Activated CD4-positive, alpha-beta T cell treated with anti-CD3 and anti-CD28 coated beads, Interleukin-2, Interleukin-6, amounts not matched to agents 100 ng/mL and 50 ng/mL, durations not matched to agents 16 hours and 8 hours (primary cell): ENCODE data around the gene LRRC4.

Experiments
- DNase-seq: peaks from one replicate; pipeline ENCODE4 v3.0.0-alpha.2; 2020

Gene LRRC4

GRCh38 chr7:128030263-128030653 is 979 bp downstream of the LRRC4 start:
- no peak for DNase-seq

GRCh38 chr7:128029405-128029995 is 1.7 kb downstream of the LRRC4 start:
- DNase-seq = no peak

GRCh38 chr7:128027485-128027980 is 3.7 kb downstream of the LRRC4 start:
- no peak for DNase-seq

GRCh38 chr7:128026551-128026950 is 4.7 kb downstream of the LRRC4 start:
- no peak for DNase-seq

GRCh38 chr7:128025819-128026218 is 5.4 kb downstream of the LRRC4 start:
- no peak for DNase-seq

GRCh38 chr7:128025380-128025779 is 5.9 kb downstream of the LRRC4 start:
- no peak for DNase-seq

GRCh38 chr7:128024151-128024550 is 7.1 kb downstream of the LRRC4 start:
- DNase-seq = no peak

- no peak for DNase-seq
These were observed 8.4 kb downstream of the LRRC4 start for GRCh38 chr7:128022631-128023532.

- no peak for DNase-seq
These were observed 9.9 kb downstream of the LRRC4 start for GRCh38 chr7:128021366-128021765.

- DNase-seq = peak; percentile 31
These were observed 11.1 kb downstream of the LRRC4 start for GRCh38 chr7:128020159-128020558.

GRCh38 chr7:128019288-128019687 is 11.9 kb downstream of the LRRC4 start:
- no peak for DNase-seq

GRCh38 chr7:128017862-128018845 is 13.1 kb downstream of the LRRC4 start:
- DNase-seq = no peak

GRCh38 chr7:128017460-128017859 is 13.8 kb downstream of the LRRC4 start:
- no peak for DNase-seq

- no peak for DNase-seq
These were observed 16.4 kb downstream of the LRRC4 start for GRCh38 chr7:128014811-128015210.

- DNase-seq = no peak
These were observed 20.0 kb downstream of the LRRC4 start for GRCh38 chr7:128011131-128011661.

GRCh38 chr7:128010391-128011127 is 20.7 kb downstream of the LRRC4 start:
- DNase-seq = peak; percentile 5

GRCh38 chr7:128008744-128009143 is 22.5 kb downstream of the LRRC4 start:
- no peak for DNase-seq

GRCh38 chr7:128008141-128008540 is 23.1 kb downstream of the LRRC4 start:
- DNase-seq = no peak

- no peak for DNase-seq
These were observed 23.9 kb downstream of the LRRC4 start for GRCh38 chr7:128007303-128007680.

- no peak for DNase-seq
These were observed 24.5 kb downstream of the LRRC4 start for GRCh38 chr7:128006550-128007302.

GRCh38 chr7:128005759-128006159 is 25.5 kb downstream of the LRRC4 start:
- no peak for DNase-seq
